Panc1 (cell line): Measurements from ENCODE around the gene USP37. TPM values are rescaled to one million over a fixed set of nuclear protein-coding genes. Genes with fewer than 3 reads are reported as not detected.

ENCODE experiments used
- ATAC-seq: fragments of 200-7000 bp; cut with Tn5 transposase; 2 replicates; pipeline ENCODE4 v1.9.1; 2020; ENCODE audit warnings: mild to moderate bottlenecking, moderate library complexity
- BruUV-seq: library from RNA; stranded (reverse); fragments of 400-500 nt; replicated peaks from 2 replicates; lab custom pipeline; 2021; lab: Mats Ljungman, UMichigan
- CTCF ChIA-PET: fragments of 300-600 bp; sonication (Branson Sonifier 250); formaldehyde crosslinking; loops from one replicate; lab custom pipeline; 2022; ENCODE audit warnings: antibody characterized with exemption; lab: Charles Lee
- POLR2A ChIA-PET: fragments of 300-600 bp; sonication (Branson Sonifier 250); formaldehyde crosslinking; loops from one replicate; lab custom pipeline; 2022; ENCODE audit warnings: antibody characterized with exemption; lab: Charles Lee
- DNase-seq: peaks from one replicate; pipeline ENCODE4 v3.0.0-alpha.2; 2010; ENCODE audit warnings: low read depth, low spot score
- H3K27ac ChIP-seq: 2 replicates; pipeline ENCODE4 v1.5.1; 2011; ENCODE audit warnings: mild to moderate bottlenecking, low read length, inconsistent platforms
- H3K27me3 ChIP-seq: fragments of 200-500 bp; sonication (Bioruptor generic); 2 replicates; pipeline ENCODE4 v1.6.0; 2014; ENCODE audit warnings: low read length, inconsistent platforms; ENCODE audit not compliant: control insufficient read depth, insufficient read depth
- H3K36me3 ChIP-seq: fragments of 200-500 bp; sonication (Bioruptor generic); 2 replicates; pipeline ENCODE4 v1.5.1; 2014; ENCODE audit warnings: inconsistent platforms, mild to moderate bottlenecking, low read length, moderate library complexity; ENCODE audit not compliant: control insufficient read depth, insufficient read depth
- H3K4me1 ChIP-seq: 2 replicates; pipeline ENCODE4 v1.5.1; 2011; ENCODE audit warnings: inconsistent platforms, mild to moderate bottlenecking, low read length, moderate library complexity; ENCODE audit not compliant: control insufficient read depth, insufficient read depth
- H3K4me3 ChIP-seq, 2 experiments: 2 replicates each; pipeline ENCODE4 v1.5.1; 2011 to 2012; ENCODE audit warnings: low read depth in 2 of 2, low read length in 2 of 2, mild to moderate bottlenecking in 2 of 2, inconsistent platforms in 1 of 2, moderate library complexity in 1 of 2
- H3K9me3 ChIP-seq: fragments of 200-500 bp; sonication (Bioruptor generic); 2 replicates; pipeline ENCODE4 v1.5.1; 2014; ENCODE audit warnings: low read depth, mild to moderate bottlenecking, inconsistent platforms, low read length, moderate library complexity; ENCODE audit not compliant: control insufficient read depth, insufficient read depth
- CTCF ChIP-seq: fragments of 450-650 bp; IDR thresholded peaks from 2 replicates; pipeline ENCODE4 v1.5.1; 2017; ENCODE audit warnings: mild to moderate bottlenecking
- POLR2AphosphoS5 ChIP-seq: IDR thresholded peaks from 2 replicates; pipeline ENCODE4 v1.6.1; 2012; ENCODE audit warnings: mild to moderate bottlenecking, low read depth, low read length, moderate library complexity
- SIN3A ChIP-seq: IDR thresholded peaks from 2 replicates; pipeline ENCODE4 v1.6.1; 2012; ENCODE audit warnings: low read depth, mild to moderate bottlenecking, low read length, moderate library complexity, borderline replicate concordance; ENCODE audit not compliant: insufficient read depth
- TCF7L2 ChIP-seq: IDR thresholded peaks from 2 replicates; pipeline ENCODE4 v1.6.1; 2011; ENCODE audit warnings: mild to moderate bottlenecking, low read depth, low read length, inconsistent platforms
- in situ Hi-C: cut with HindIII; loops from 2 replicates; pipeline ENCODE4 v1.10.0; 2016; ENCODE audit warnings: low sequenced_read_pairs, low pct_unique_long_range_greater_than_20kb
- intact Hi-C: fragments of 100-400 bp; cut with micrococcal nuclease; formaldehyde crosslinking; loops from one replicate; pipeline ENCODE4 v1.10.0; 2022; ENCODE audit not compliant: unreplicated experiment
- total RNA-seq: library from RNA; stranded (reverse); gene quantifications from one replicate; pipeline ENCODE4 v1.2.1, GENCODE V29; 2021; ENCODE audit not compliant: unreplicated experiment
- TF ChIP-seq, protein P1 (sequence below), 2 experiments: IDR thresholded peaks; 2 replicates each; pipeline ENCODE4 v1.6.1; 2011 to 2012; ENCODE audit warnings: low read depth in 2 of 2, control low read depth in 1 of 2, low read length in 1 of 2, mild to moderate bottlenecking in 1 of 2, moderate library complexity in 1 of 2; ENCODE audit not compliant: insufficient read depth in 1 of 2

USP37 gene
- total RNA-seq, 1 experiment from 2014 or later = 19.2 TPM

GRCh38 chr2:218423584-218423983 lies 144.6 kb downstream of the USP37 start:
- in situ Hi-C loops = no loop called here

DNA sequence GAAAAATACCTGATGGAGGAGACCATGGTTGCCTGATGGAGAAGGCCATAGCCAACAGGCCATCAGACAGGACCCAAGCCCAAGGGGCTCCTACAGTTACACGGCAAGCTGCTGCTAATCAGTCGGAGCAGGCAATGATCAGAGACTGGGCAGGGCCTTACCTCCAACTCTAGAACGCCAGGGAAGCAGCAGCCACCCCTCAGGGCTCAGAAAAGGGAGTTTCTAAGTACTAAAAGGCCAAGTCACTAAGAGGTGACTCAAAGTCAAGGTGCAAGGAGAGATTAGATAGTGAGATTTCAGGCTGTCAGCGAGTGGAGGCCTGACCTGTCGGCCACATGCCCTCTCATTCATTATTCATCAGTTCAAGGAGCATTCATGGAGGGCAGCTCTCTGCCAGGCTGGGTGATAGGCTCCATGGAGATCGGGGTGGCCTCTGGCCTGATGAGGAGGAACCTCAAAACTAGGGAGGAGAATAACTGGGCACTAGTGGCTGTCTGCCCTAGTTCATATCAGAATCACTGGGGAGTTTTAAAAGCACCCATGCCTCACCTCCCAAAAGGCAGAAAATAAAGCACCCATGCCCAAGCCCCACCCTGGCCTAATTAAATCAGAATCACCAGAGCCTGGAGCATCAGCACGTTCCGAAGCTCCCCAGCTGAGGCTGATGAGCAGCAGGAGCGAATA lies 145.6 kb downstream of the USP37 start:
- Histone ChIP-seq H3K27ac (no peak overlapping the region), H3K36me3 (no peaks in the 10 kb centered on the region), H3K27me3 (no peaks in the 10 kb centered on the region), H3K9me3 (no peaks in the 10 kb centered on the region), H3K4me1 (no peaks in the 10 kb centered on the region), H3K4me3 (no peak overlapping the region)
- no peak for DNase-seq
- intact Hi-C loops = no loop called here
- CTCF ChIA-PET = no interaction called here
- no TSS peak for BruUV-seq
- no peak for ATAC-seq
- TF ChIP-seq SIN3A (no peak), TCF7L2 (no peak), CTCF (no peak), POLR2AphosphoS5 (no peak)
- TF ChIP-seq, protein P1, sequence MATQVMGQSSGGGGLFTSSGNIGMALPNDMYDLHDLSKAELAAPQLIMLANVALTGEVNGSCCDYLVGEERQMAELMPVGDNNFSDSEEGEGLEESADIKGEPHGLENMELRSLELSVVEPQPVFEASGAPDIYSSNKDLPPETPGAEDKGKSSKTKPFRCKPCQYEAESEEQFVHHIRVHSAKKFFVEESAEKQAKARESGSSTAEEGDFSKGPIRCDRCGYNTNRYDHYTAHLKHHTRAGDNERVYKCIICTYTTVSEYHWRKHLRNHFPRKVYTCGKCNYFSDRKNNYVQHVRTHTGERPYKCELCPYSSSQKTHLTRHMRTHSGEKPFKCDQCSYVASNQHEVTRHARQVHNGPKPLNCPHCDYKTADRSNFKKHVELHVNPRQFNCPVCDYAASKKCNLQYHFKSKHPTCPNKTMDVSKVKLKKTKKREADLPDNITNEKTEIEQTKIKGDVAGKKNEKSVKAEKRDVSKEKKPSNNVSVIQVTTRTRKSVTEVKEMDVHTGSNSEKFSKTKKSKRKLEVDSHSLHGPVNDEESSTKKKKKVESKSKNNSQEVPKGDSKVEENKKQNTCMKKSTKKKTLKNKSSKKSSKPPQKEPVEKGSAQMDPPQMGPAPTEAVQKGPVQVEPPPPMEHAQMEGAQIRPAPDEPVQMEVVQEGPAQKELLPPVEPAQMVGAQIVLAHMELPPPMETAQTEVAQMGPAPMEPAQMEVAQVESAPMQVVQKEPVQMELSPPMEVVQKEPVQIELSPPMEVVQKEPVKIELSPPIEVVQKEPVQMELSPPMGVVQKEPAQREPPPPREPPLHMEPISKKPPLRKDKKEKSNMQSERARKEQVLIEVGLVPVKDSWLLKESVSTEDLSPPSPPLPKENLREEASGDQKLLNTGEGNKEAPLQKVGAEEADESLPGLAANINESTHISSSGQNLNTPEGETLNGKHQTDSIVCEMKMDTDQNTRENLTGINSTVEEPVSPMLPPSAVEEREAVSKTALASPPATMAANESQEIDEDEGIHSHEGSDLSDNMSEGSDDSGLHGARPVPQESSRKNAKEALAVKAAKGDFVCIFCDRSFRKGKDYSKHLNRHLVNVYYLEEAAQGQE (IDR thresholded peaks at IDR 0.05; ENCODE audit: insufficient read depth in 1 of 2, low read depth in 2 of 2, low read length in 1 of 2) = no peak
- POLR2A ChIA-PET = no interaction called here
- in situ Hi-C loops = no loop called here

More at GRCh38 chr2:218423584-218423983, 144.6 kb downstream of the USP37 start:
- no peaks in the 10 kb centered on the region for H3K36me3 ChIP-seq
- TF ChIP-seq TCF7L2 (no peak), SIN3A (no peak), CTCF (no peak), POLR2AphosphoS5 (no peak)
- TF ChIP-seq, protein P1 (IDR thresholded peaks at IDR 0.05; ENCODE audit: insufficient read depth in 1 of 2, low read depth in 2 of 2, low read length in 1 of 2) = no peak
- DNase-seq (no peak), ATAC-seq (no peak)
- ChIA-PET CTCF (no interaction called here), POLR2A (no interaction called here)
- H3K4me1 ChIP-seq = no peaks in the 10 kb centered on the region
- no peak overlapping the region for H3K27ac ChIP-seq
- no TSS peak for BruUV-seq
- no peaks in the 10 kb centered on the region for H3K27me3 ChIP-seq
- H3K9me3 ChIP-seq = no peaks in the 10 kb centered on the region
- intact Hi-C loops = no loop called here
- no peak overlapping the region for H3K4me3 ChIP-seq
